ENCODE data around the gene SLC39A11. TPM values are rescaled to one million over a fixed set of nuclear protein-coding genes. Genes with fewer than 3 reads are reported as not detected.
"Not testable (repeated sequence)": the region's sequence is repeated elsewhere in the genome, so short reads cannot be mapped to it uniquely, and the experiment has no call there.

SLC39A11 gene
- total RNA-seq, 2 donors from 2014 or later: 18.1 to 20.1 TPM

GRCh38 chr17:73069841-73070240 is 22.6 kb downstream of the SLC39A11 start:
- Histone ChIP-seq H3K4me3 (ENCODE audit: low read length) (no peak overlapping the region), H3K36me3 (ENCODE audit: control insufficient read depth, insufficient read depth, low read length) (no peaks in the 10 kb centered on the region), H3K27me3 (ENCODE audit: control insufficient read depth, insufficient read depth, low read length, poor library complexity, severe bottlenecking) (no peaks in the 10 kb centered on the region), H3K9ac (ENCODE audit: extremely low read depth, low read length, poor library complexity, severe bottlenecking) (no peak overlapping the region), H3K9me3 (ENCODE audit: control insufficient read depth, low read length) (no peaks in the 10 kb centered on the region), H3K27ac (ENCODE audit: low read depth, low read length) (no peak overlapping the region), H3K4me1 (ENCODE audit: control insufficient read depth, insufficient read depth, low read length) (no peaks in the 10 kb centered on the region)
- no peaks in the 10 kb centered on the region for H3K4me1 Mint-ChIP-seq
- peaks cover 3% of the 10 kb centered on the region for H3K9me3 Mint-ChIP-seq
- DNase-seq: no peak
- no peaks in the 10 kb centered on the region for H3K27me3 Mint-ChIP-seq (ENCODE audit: insufficient read depth)
- H3K4me3 Mint-ChIP-seq: no peak overlapping the region
- WGBS, 2 experiments (ENCODE audit: insufficient coverage in 1 of 2, insufficient read length in 1 of 2): 88 to 89% methylated on average over 1 to 3 of the region's 3 CpGs
- H3K27ac Mint-ChIP-seq: no peak overlapping the region
- TF ChIP-seq CTCF (conservative IDR thresholded peaks at IDR 0.05): no peak
- peaks cover 6% of the 10 kb centered on the region for H3K36me3 Mint-ChIP-seq (ENCODE audit: low read depth)

- no peak overlapping the region for H3K27ac Mint-ChIP-seq
Observed at GRCh38 chr17:73069164-73069770, 23.2 kb downstream of the SLC39A11 start.

GRCh38 chr17:73068322-73069153 is 23.9 kb downstream of the SLC39A11 start:
- Histone ChIP-seq H3K27me3 (ENCODE audit: control insufficient read depth, insufficient read depth, low read length, poor library complexity, severe bottlenecking) (no peaks in the 10 kb centered on the region), H3K4me1 (ENCODE audit: control insufficient read depth, insufficient read depth, low read length) (no peaks in the 10 kb centered on the region), H3K4me3 (ENCODE audit: low read length) (no peak overlapping the region), H3K9ac (ENCODE audit: extremely low read depth, low read length, poor library complexity, severe bottlenecking) (no peak overlapping the region), H3K36me3 (ENCODE audit: control insufficient read depth, insufficient read depth, low read length) (no peaks in the 10 kb centered on the region), H3K9me3 (ENCODE audit: control insufficient read depth, low read length) (no peaks in the 10 kb centered on the region), H3K27ac (ENCODE audit: low read depth, low read length) (no peak overlapping the region)
- no peak for TF ChIP-seq CTCF (conservative IDR thresholded peaks at IDR 0.05)
- no peaks in the 10 kb centered on the region for H3K4me1 Mint-ChIP-seq
- H3K27me3 Mint-ChIP-seq (ENCODE audit: insufficient read depth): no peaks in the 10 kb centered on the region
- no peak overlapping the region for H3K27ac Mint-ChIP-seq
- no peak for DNase-seq
- no peak overlapping the region for H3K4me3 Mint-ChIP-seq
- H3K9me3 Mint-ChIP-seq: peaks cover 3% of the 10 kb centered on the region
- H3K36me3 Mint-ChIP-seq (ENCODE audit: low read depth): peaks cover 6% of the 10 kb centered on the region
- 89 to 91% methylated on average over 6 to 9 of the region's 9 CpGs for WGBS, 2 experiments (ENCODE audit: insufficient coverage in 1 of 2, insufficient read length in 1 of 2)

More at GRCh38 chr17:73069164-73069770, 23.2 kb downstream of the SLC39A11 start:
- no peak overlapping the region for H3K27ac ChIP-seq (ENCODE audit: low read depth, low read length)
- WGBS, 2 experiments (ENCODE audit: insufficient coverage in 1 of 2, insufficient read length in 1 of 2): 80 to 90% methylated on average over 3 to 5 of the region's 5 CpGs
- no peaks in the 10 kb centered on the region for H3K27me3 ChIP-seq (ENCODE audit: control insufficient read depth, insufficient read depth, low read length, poor library complexity, severe bottlenecking)
- TF ChIP-seq CTCF (conservative IDR thresholded peaks at IDR 0.05): no peak
- Mint-ChIP-seq H3K9me3 (peaks cover 3% of the 10 kb centered on the region), H3K36me3 (ENCODE audit: low read depth) (peaks cover 6% of the 10 kb centered on the region), H3K4me1 (no peaks in the 10 kb centered on the region), H3K27me3 (ENCODE audit: insufficient read depth) (no peaks in the 10 kb centered on the region), H3K4me3 (no peak overlapping the region)
- H3K4me1 ChIP-seq (ENCODE audit: control insufficient read depth, insufficient read depth, low read length): no peaks in the 10 kb centered on the region
- no peak overlapping the region for H3K4me3 ChIP-seq (ENCODE audit: low read length)
- DNase-seq: no peak
- H3K9ac ChIP-seq (ENCODE audit: extremely low read depth, low read length, poor library complexity, severe bottlenecking): no peak overlapping the region
- H3K9me3 ChIP-seq (ENCODE audit: control insufficient read depth, low read length): no peaks in the 10 kb centered on the region
- H3K36me3 ChIP-seq (ENCODE audit: control insufficient read depth, insufficient read depth, low read length): no peaks in the 10 kb centered on the region

- not testable (repeated sequence) for H3K27me3 Mint-ChIP-seq (ENCODE audit: insufficient read depth); H3K4me3 ChIP-seq (ENCODE audit: low read length); H3K4me1 Mint-ChIP-seq; H3K9me3 ChIP-seq (ENCODE audit: control insufficient read depth, low read length); H3K9ac ChIP-seq (ENCODE audit: extremely low read depth, low read length, poor library complexity, severe bottlenecking); DNase-seq; H3K4me1 ChIP-seq (ENCODE audit: control insufficient read depth, insufficient read depth, low read length); H3K4me3 Mint-ChIP-seq; H3K27ac ChIP-seq (ENCODE audit: low read depth, low read length); H3K36me3 Mint-ChIP-seq (ENCODE audit: low read depth); H3K27ac Mint-ChIP-seq; H3K36me3 ChIP-seq (ENCODE audit: control insufficient read depth, insufficient read depth, low read length); H3K27me3 ChIP-seq (ENCODE audit: control insufficient read depth, insufficient read depth, low read length, poor library complexity, severe bottlenecking); H3K9me3 Mint-ChIP-seq
- WGBS, 2 experiments (ENCODE audit: insufficient coverage in 1 of 2, insufficient read length in 1 of 2): 88 to 98% methylated on average over 2 of the region's 2 CpGs
Observed at GRCh38 chr17:73067699-73068098, 24.8 kb downstream of the SLC39A11 start.
